CD8-positive, alpha-beta memory T cell (primary cell): ENCODE data around the gene TENM4. TPM values are rescaled to one million over a fixed set of nuclear protein-coding genes. Genes with fewer than 3 reads are reported as not detected.
A peak's percentile ranks its signal among the peaks of the same experiment; 100 is the strongest.

Experiments used
- CTCF ChIA-PET: fragments of 350-600 bp; sonication (Branson Sonifier 250); formaldehyde crosslinking; loops from one replicate; lab custom pipeline; 2021; ENCODE audit warnings: antibody characterized with exemption; lab: Charles Lee
- POLR2A ChIA-PET: fragments of 350-600 bp; sonication (Branson Sonifier 250); formaldehyde crosslinking; loops from one replicate; lab custom pipeline; 2021; ENCODE audit warnings: antibody characterized with exemption; lab: Charles Lee
- DNase-seq, 5 donors: peaks; one replicate each; pipeline versions ENCODE4 v3.0.0 to v3.0.0-alpha.2; 2020 to 2022; ENCODE audit warnings: mixed read lengths in 1 of 5
- H3K27ac ChIP-seq: one replicate; pipeline ENCODE4 v1.7.0; 2013; ENCODE audit warnings: low read depth, mild to moderate bottlenecking, low read length, moderate library complexity
- H3K27me3 ChIP-seq: 2 replicates; pipeline ENCODE4 v1.7.0; 2013; ENCODE audit warnings: low read length, mild to moderate bottlenecking; ENCODE audit not compliant: insufficient read depth, poor library complexity, severe bottlenecking
- H3K36me3 ChIP-seq: 2 replicates; pipeline ENCODE4 v1.7.0; 2013; ENCODE audit warnings: mild to moderate bottlenecking, low read length, moderate library complexity; ENCODE audit not compliant: insufficient read depth
- H3K4me1 ChIP-seq: 2 replicates; pipeline ENCODE4 v1.7.0; 2013; ENCODE audit warnings: mild to moderate bottlenecking, low read length, moderate library complexity; ENCODE audit not compliant: insufficient read depth
- H3K4me3 ChIP-seq: 2 replicates; pipeline ENCODE4 v1.7.0; 2013; ENCODE audit warnings: mild to moderate bottlenecking, low read length
- H3K9me3 ChIP-seq: 2 replicates; pipeline ENCODE4 v1.7.0; 2013; ENCODE audit warnings: mild to moderate bottlenecking, low read length
- H3K27ac Mint-ChIP-seq, 8 donors: one replicate each; pipeline ENCODE4 v1.8.0; 2020 to 2021; ENCODE audit warnings: mixed read lengths in 8 of 8, mild to moderate bottlenecking in 6 of 8, inconsistent platforms in 3 of 8, moderate library complexity in 3 of 8
- H3K27me3 Mint-ChIP-seq, 2 donors: one replicate each; pipeline ENCODE4 v1.8.0; 2020 to 2021; ENCODE audit warnings: mixed read lengths in 2 of 2, mild to moderate bottlenecking in 1 of 2, moderate library complexity in 1 of 2
- H3K36me3 Mint-ChIP-seq, 3 donors: one replicate each; pipeline ENCODE4 v1.8.0; 2020 to 2021; ENCODE audit warnings: mixed read lengths in 3 of 3, inconsistent platforms in 1 of 3, mild to moderate bottlenecking in 1 of 3
- H3K4me1 Mint-ChIP-seq, 3 donors: one replicate each; pipeline ENCODE4 v1.8.0; 2020 to 2021; ENCODE audit warnings: mixed read lengths in 3 of 3, inconsistent platforms in 1 of 3, mild to moderate bottlenecking in 1 of 3
- H3K4me3 Mint-ChIP-seq, 7 donors: one replicate each; pipeline ENCODE4 v1.8.0; 2020 to 2021; ENCODE audit warnings: mixed read lengths in 7 of 7, mild to moderate bottlenecking in 6 of 7, moderate library complexity in 4 of 7, inconsistent platforms in 2 of 7
- H3K9me3 Mint-ChIP-seq, 5 donors: one replicate each; pipeline ENCODE4 v1.8.0; 2020 to 2022; ENCODE audit warnings: mixed read lengths in 5 of 5, mild to moderate bottlenecking in 3 of 5, moderate library complexity in 2 of 5, inconsistent platforms in 1 of 5
- polyA plus RNA-seq: library from polyadenylated mRNA; unstranded; fragments of 300-500 nt; fragmentation: Illumina TruSeq; gene quantifications from one replicate; pipeline ENCODE4 v1.2.3, GENCODE V29; 2021
- total RNA-seq, 2 experiments: library from RNA; stranded (reverse); gene quantifications; one replicate each; pipeline ENCODE4 v1.2.3, GENCODE V29; 2021

The TENM4 gene
- total and polyA plus RNA-seq, 3 experiments from 2014 or later = not detected

DNA sequence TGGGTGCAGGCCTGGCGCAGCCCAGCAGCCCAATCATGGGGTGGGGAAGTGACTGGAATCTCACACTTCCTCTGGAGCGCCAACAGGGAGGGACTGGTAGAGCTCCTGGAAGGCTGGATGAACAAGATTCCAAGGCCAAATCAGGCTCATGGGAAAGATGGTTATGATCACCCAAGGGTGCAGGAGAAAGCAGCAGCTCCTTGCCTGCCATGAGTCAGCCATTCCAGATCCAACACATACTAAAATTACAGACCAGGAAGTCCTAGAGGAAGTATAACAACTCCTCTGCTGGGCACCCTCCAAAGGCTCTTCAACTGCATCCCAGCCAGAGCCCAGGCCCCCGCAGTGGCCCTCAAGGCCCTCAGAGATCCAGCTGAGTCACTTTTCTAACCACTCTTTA, 427.3 kb downstream of the TENM4 start:
- Histone ChIP-seq H3K27me3 (no peaks in the 10 kb centered on the region), H3K36me3 (no peaks in the 10 kb centered on the region), H3K27ac (no peak overlapping the region), H3K4me1 (no peaks in the 10 kb centered on the region), H3K9me3 (no peaks in the 10 kb centered on the region), H3K4me3 (no peak overlapping the region)
- H3K9me3 Mint-ChIP-seq = peaks cover 0 to 10% (median 0%) of the 10 kb centered on the region in 5 donors
- ChIA-PET POLR2A (no interaction called here), CTCF (no interaction called here)
- no peak overlapping the region for H3K27ac Mint-ChIP-seq
- H3K4me1 Mint-ChIP-seq = no peaks in the 10 kb centered on the region
- no peaks in the 10 kb centered on the region for H3K36me3 Mint-ChIP-seq
- peaks cover 0 to 5% of the 10 kb centered on the region in 2 donors for H3K27me3 Mint-ChIP-seq
- no peak overlapping the region for H3K4me3 Mint-ChIP-seq
- no peak for DNase-seq

DNA sequence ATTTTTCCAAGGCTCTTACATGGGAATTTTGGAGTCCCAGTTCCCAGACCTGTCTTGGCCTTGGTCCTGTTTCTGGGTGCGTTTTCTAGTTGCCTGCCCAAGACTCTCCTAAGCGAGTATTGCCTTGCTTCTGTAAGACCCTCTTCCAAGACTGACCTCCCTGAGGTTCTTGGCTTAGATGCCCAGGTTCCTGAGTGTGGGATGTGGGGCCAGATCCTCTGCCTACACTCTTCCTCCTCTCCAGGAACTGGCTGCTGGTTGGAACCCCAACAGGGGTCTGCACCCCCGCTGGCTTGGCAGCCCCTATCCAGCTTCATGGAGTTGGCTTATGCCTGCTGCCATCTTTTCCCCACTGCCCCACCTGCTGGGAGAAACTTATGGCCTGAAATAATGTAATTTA, 429.5 kb downstream of the TENM4 start:
- no peaks in the 10 kb centered on the region for H3K36me3 Mint-ChIP-seq
- no peak overlapping the region for H3K27ac Mint-ChIP-seq
- H3K36me3 ChIP-seq = no peaks in the 10 kb centered on the region
- no peaks in the 10 kb centered on the region for H3K9me3 ChIP-seq
- no peak overlapping the region for H3K27ac ChIP-seq
- H3K27me3 Mint-ChIP-seq = peaks cover 0 to 4% of the 10 kb centered on the region in 2 donors
- H3K4me1 ChIP-seq = no peaks in the 10 kb centered on the region
- POLR2A ChIA-PET = no interaction called here
- peaks cover 0 to 8% (median 0%) of the 10 kb centered on the region in 5 donors for H3K9me3 Mint-ChIP-seq
- no peak overlapping the region for H3K4me3 ChIP-seq
- H3K4me1 Mint-ChIP-seq = no peaks in the 10 kb centered on the region
- H3K4me3 Mint-ChIP-seq = no peak overlapping the region
- CTCF ChIA-PET = no interaction called here
- H3K27me3 ChIP-seq = no peaks in the 10 kb centered on the region
- DNase-seq = no peak

DNA sequence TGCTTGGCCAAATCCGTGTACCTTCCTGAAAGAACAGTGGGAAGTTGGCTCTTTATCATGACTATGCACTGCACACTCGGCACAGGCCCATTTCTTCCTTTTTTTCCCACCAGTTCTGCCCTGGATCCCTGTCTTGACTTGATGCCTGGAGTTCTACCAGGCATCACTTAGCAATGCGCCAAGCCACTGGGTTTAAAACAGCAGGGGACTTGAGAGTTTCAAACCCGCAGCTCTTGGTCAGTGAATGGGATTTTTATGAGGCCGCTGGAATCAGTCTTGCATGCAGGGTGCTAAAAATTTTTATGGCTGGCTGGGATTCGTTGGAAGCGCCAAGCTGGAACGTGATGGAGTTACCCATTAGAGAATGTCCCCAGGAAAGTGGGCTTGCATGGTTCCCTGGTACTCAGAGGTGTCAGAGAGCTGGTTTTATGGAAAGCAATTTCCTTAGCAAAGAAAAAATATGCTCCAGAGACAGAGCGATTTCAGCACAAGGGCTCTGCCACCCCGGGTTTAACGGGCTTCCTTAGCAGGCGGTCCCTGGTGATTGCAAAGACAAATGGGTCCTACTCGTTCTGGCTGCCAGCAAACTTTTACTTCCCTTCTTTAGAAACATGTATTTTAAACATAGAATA, 432.9 kb downstream of the TENM4 start:
- ChIA-PET CTCF (no interaction called here), POLR2A (no interaction called here)
- H3K36me3 Mint-ChIP-seq = no peaks in the 10 kb centered on the region

DNA sequence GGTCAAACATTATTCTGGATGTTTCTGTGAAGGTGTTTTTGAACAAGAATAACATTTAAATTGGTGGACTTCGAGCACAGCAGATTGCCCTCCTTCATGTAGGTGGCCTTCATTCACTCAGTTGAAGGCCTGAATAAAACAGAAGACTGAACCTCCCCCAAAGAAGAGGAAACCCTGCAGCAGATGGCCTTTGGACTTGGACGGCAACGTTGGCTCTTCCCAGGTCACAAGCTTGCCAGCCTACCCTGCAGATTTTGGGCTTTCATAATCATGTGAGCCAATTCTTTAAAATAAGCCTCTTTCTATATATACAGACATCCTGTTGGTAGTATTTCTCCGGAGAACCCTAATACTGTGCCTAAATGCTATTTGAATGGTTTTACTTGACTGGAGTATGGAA, 434.0 kb downstream of the TENM4 start:
- H3K4me1 ChIP-seq = no peaks in the 10 kb centered on the region
- H3K27ac Mint-ChIP-seq = no peak overlapping the region
- ChIA-PET POLR2A (no interaction called here), CTCF (no interaction called here)
- H3K27me3 Mint-ChIP-seq = peaks cover 0 to 2% of the 10 kb centered on the region in 2 donors
- no peaks in the 10 kb centered on the region for H3K9me3 ChIP-seq
- H3K9me3 Mint-ChIP-seq = peaks cover 2 to 12% (median 5%) of the 10 kb centered on the region in 5 donors
- DNase-seq = no peak
- H3K36me3 Mint-ChIP-seq = no peaks in the 10 kb centered on the region
- no peak overlapping the region for H3K4me3 ChIP-seq
- no peak overlapping the region for H3K27ac ChIP-seq
- H3K36me3 ChIP-seq = no peaks in the 10 kb centered on the region
- no peaks in the 10 kb centered on the region for H3K27me3 ChIP-seq
- H3K4me1 Mint-ChIP-seq = no peaks in the 10 kb centered on the region
- no peak overlapping the region for H3K4me3 Mint-ChIP-seq

More for the DNA sequence above, 432.9 kb downstream of the TENM4 start:
- Histone ChIP-seq H3K36me3 (no peaks in the 10 kb centered on the region), H3K9me3 (no peaks in the 10 kb centered on the region), H3K4me3 (no peak overlapping the region), H3K4me1 (no peaks in the 10 kb centered on the region), H3K27me3 (no peaks in the 10 kb centered on the region), H3K27ac (no peak overlapping the region)
- Mint-ChIP-seq H3K27ac (peak overlapping the region in 1 of 8 donors; percentile 43), H3K9me3 (peaks cover under 1 to 12% (median 3%) of the 10 kb centered on the region in 5 donors), H3K27me3 (peaks cover 0 to 2% of the 10 kb centered on the region in 2 donors), H3K4me1 (no peaks in the 10 kb centered on the region), H3K4me3 (no peak overlapping the region)
- DNase-seq = no peak

DNA sequence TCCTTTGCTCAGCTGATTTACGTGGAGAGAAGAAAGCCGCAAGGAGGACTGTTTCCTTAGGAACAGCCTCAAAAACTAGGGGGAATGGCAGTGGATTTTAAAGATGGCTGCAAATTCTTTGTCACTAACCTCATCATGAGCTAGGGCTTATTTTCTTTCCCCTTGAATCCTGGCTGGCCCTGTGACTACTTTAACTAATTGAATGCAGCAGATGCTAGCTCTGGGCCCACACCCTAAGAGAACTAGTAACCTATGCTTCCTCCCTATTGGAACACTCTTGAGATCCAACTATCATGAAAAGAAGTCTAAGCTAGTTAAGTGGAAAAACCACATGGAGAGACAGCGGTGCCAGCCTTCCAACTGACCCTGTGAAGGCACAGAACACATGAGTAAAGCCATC, 444.8 kb downstream of the TENM4 start:
- no peak for DNase-seq
- Histone ChIP-seq H3K27ac (no peak overlapping the region), H3K9me3 (no peaks in the 10 kb centered on the region), H3K27me3 (no peaks in the 10 kb centered on the region), H3K36me3 (no peaks in the 10 kb centered on the region), H3K4me1 (no peaks in the 10 kb centered on the region), H3K4me3 (no peak overlapping the region)
- Mint-ChIP-seq H3K9me3 (peaks cover 4 to 17% (median 7%) of the 10 kb centered on the region in 5 donors), H3K4me3 (no peak overlapping the region), H3K27ac (no peak overlapping the region), H3K36me3 (no peaks in the 10 kb centered on the region), H3K27me3 (peaks cover 1 to 17% of the 10 kb centered on the region in 2 donors), H3K4me1 (no peaks in the 10 kb centered on the region)
- CTCF ChIA-PET = no interaction called here
- POLR2A ChIA-PET = no interaction called here

DNA sequence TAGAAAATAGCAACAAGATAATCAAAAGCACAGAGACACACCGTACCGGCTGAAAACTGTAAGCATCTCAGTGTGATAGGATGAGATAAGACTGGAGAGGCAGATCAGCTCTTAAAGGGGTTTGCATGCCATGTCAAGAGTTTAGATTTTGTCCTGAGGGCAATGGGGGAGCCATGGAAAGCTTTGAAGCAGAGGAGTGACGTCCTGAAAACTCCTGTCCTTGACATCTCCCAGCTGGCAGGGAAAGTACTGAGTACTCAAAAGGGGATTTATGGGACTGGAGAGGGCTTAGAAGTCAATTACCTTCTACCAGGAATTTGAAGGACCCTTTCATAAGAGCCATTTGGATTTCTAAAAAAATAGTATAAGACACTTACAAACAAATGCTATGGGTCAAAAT, 445.7 kb downstream of the TENM4 start:
- Histone ChIP-seq H3K36me3 (no peaks in the 10 kb centered on the region), H3K4me3 (no peak overlapping the region), H3K9me3 (no peaks in the 10 kb centered on the region), H3K27ac (no peak overlapping the region), H3K4me1 (no peaks in the 10 kb centered on the region), H3K27me3 (no peaks in the 10 kb centered on the region)
- ChIA-PET POLR2A (no interaction called here), CTCF (no interaction called here)
- no peak overlapping the region for H3K27ac Mint-ChIP-seq
- DNase-seq = no peak
- no peaks in the 10 kb centered on the region for H3K4me1 Mint-ChIP-seq
- H3K9me3 Mint-ChIP-seq = peaks cover 4 to 15% (median 7%) of the 10 kb centered on the region in 5 donors
- no peak overlapping the region for H3K4me3 Mint-ChIP-seq
- H3K27me3 Mint-ChIP-seq = peaks cover 1 to 17% of the 10 kb centered on the region in 2 donors
- no peaks in the 10 kb centered on the region for H3K36me3 Mint-ChIP-seq

DNA sequence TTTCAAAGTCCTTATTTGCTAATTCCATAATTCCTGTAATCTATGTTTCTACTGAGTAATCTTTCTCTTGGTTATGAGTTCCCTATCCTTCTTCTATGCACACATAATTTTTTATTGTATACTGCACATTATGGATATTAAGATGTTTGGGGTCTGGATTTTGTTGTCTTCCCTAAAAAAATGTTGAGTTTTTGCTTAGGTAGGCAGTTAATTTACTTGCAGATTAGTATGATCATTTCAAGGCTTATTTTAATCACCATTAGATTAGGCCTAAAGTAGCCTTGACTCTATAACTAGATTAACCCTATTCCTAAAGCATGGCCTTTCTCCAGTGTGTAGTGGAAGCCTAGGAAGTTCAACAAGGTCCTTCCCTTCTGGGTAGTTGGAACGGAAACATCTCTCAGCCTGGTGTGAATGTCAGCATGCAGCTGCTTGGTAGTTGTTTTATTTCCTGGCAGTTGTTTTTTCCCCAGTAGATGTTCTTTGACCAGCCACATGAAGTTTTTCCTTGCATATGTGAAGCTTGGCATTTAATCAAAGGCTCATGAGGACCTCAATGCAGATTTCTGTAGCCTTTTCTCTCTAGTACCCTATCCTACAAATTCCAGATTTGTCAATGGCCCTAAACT, 446.9 kb downstream of the TENM4 start:
- no peak for DNase-seq
- Histone ChIP-seq H3K36me3 (no peaks in the 10 kb centered on the region), H3K4me3 (no peak overlapping the region), H3K4me1 (no peaks in the 10 kb centered on the region), H3K9me3 (no peaks in the 10 kb centered on the region), H3K27ac (no peak overlapping the region), H3K27me3 (no peaks in the 10 kb centered on the region)
- Mint-ChIP-seq H3K27me3 (peaks cover 1 to 17% of the 10 kb centered on the region in 2 donors), H3K36me3 (no peaks in the 10 kb centered on the region), H3K9me3 (peaks cover 0 to 8% (median 4%) of the 10 kb centered on the region in 5 donors), H3K4me1 (no peaks in the 10 kb centered on the region), H3K27ac (no peak overlapping the region), H3K4me3 (no peak overlapping the region)
- ChIA-PET POLR2A (no interaction called here), CTCF (no interaction called here)

DNA sequence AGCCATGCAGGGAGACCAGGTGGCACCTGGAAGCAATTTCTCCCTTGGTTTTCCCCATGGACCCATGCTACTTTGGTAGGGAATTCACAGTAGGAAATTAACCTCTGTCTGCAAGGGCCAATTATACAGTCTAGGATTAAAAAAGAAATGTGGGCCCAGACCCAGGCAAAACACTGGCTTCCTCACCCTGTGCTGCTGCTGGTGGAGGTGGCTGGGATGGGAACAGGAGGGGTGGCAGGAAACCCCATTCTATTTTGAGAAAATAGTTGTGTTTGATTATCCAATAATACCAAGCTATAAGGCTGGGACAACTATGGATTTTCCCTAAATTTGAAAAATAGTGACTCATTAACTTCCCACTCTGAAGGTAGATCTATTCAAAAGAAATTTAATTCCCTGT, 449.1 kb downstream of the TENM4 start:
- H3K4me3 ChIP-seq = no peak overlapping the region
- CTCF ChIA-PET = no interaction called here
- H3K36me3 ChIP-seq = no peaks in the 10 kb centered on the region
- H3K4me1 Mint-ChIP-seq = no peaks in the 10 kb centered on the region
- H3K36me3 Mint-ChIP-seq = no peaks in the 10 kb centered on the region
- H3K4me1 ChIP-seq = no peaks in the 10 kb centered on the region
- peaks cover 0 to 4% (median 0%) of the 10 kb centered on the region in 5 donors for H3K9me3 Mint-ChIP-seq
- DNase-seq = no peak
- H3K27ac Mint-ChIP-seq = no peak overlapping the region
- H3K27ac ChIP-seq = no peak overlapping the region
- H3K9me3 ChIP-seq = no peaks in the 10 kb centered on the region
- H3K27me3 ChIP-seq = no peaks in the 10 kb centered on the region
- H3K4me3 Mint-ChIP-seq = no peak overlapping the region
- peaks cover 1 to 17% of the 10 kb centered on the region in 2 donors for H3K27me3 Mint-ChIP-seq
- POLR2A ChIA-PET = no interaction called here
